ENCODE results near the gene ATP5F1D. TPM values are rescaled to one million over a fixed set of nuclear protein-coding genes. Genes with fewer than 3 reads are reported as not detected.

ATP5F1D gene
- total and polyA plus RNA-seq, 12 donors = 491 to 2,879 (median 562) TPM

DNA sequence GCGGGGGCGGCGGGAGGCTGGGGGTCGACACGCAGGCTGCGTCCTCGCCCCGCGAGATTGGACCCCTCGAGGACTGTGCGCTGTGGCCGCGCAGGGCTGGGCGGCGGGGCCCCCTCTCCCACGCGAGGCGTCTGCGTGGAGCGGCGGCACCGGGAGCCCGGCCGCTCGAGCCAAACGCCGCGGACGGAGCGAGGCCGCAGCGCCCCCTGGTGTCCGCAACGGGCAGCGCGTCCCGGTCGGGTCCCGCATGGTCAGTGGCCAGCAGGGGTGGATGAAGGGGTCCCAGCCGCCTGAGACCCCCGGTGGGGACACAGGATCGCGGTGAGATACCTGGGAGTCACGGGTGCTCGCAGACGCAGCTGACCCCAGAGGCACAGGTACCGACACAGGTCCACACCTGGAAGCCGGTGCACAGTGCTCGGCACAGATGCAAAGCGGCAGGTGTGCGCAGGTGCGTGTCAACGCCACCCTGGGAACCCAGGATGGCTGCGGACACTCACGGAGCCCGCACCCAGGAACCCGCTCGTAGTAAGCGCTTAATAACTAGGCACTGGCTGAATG is 25.4 kb downstream of the ATP5F1D start:
- WGBS, 2 donors = 0 to 2% methylated on average over 47 to 59 of the region's 59 CpGs
- Histone ChIP-seq H3K27ac (peak overlapping the region; percentile 59 to 100 (median 90)), H3K27me3 (no peaks in the 10 kb centered on the region), H3K36me3 (peaks cover 0 to 17% (median 14%) of the 10 kb centered on the region in 9 donors), H3K4me3 (peak overlapping the region in 9 of 10 donors; percentile 43 to 67 (median 59)), H3K9me3 (no peaks in the 10 kb centered on the region), H3K4me1 (peaks cover 52 to 78% (median 71%) of the 10 kb centered on the region in 9 donors)
- TF ChIP-seq, protein P1, sequence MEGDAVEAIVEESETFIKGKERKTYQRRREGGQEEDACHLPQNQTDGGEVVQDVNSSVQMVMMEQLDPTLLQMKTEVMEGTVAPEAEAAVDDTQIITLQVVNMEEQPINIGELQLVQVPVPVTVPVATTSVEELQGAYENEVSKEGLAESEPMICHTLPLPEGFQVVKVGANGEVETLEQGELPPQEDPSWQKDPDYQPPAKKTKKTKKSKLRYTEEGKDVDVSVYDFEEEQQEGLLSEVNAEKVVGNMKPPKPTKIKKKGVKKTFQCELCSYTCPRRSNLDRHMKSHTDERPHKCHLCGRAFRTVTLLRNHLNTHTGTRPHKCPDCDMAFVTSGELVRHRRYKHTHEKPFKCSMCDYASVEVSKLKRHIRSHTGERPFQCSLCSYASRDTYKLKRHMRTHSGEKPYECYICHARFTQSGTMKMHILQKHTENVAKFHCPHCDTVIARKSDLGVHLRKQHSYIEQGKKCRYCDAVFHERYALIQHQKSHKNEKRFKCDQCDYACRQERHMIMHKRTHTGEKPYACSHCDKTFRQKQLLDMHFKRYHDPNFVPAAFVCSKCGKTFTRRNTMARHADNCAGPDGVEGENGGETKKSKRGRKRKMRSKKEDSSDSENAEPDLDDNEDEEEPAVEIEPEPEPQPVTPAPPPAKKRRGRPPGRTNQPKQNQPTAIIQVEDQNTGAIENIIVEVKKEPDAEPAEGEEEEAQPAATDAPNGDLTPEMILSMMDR (IDR thresholded peaks at IDR 0.05) = peak; percentile 91 to 99 (median 98)
- intact Hi-C loops (cut with DNase I) = loop anchor here in 9 of 10 donors (1.0 to 2.0 kb wide), 7 partner anchors 18 to 24 kb away; partner anchors contain the start of gene MIDN (in 3 of the 9)
- peak; percentile 72 to 84 for DNase-seq
- ATAC-seq = peak; percentile 0 to 40 (median 10)

DNA sequence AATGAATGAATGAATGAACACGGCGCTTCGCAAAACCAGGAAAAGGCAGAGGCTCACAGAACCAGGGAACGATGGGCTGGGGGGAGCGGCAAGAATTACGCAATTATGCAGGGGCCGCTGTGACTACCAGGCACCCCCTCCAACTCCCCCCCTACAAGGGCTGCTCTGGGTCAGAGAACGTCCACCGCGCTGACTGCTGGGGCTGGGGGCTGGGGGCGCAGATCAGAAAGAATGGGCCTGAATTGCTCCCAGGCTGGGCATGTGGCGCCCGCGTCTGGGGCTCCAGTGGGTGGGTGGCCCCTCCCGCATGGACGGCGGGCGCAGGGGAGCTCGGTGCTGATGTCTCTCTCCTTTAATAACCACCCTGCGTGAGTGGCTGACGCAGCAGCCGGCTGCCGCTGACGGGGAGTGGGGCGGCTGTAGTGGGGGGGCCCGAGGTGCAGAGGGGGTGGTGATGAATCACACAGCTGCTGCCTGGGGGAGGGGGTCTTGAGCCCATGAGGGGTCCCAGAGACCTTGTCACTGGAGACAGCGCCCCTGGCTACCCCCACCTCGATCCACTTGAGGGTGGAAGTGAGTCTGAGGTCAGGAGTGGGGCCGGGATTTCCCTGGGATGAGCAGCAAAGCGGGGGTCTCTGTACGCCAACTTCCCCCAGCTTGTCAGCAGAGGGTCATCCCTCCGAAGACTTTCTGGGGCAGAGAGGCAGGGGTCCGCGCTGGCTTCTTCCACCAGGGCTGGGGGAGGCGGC is 26.1 kb downstream of the ATP5F1D start:
- WGBS, 2 donors = 27 to 29% methylated on average over 35 of the region's 35 CpGs
- peak overlapping the region in 6 of 10 donors; percentile 66 to 100 (median 97) for H3K27ac ChIP-seq

DNA sequence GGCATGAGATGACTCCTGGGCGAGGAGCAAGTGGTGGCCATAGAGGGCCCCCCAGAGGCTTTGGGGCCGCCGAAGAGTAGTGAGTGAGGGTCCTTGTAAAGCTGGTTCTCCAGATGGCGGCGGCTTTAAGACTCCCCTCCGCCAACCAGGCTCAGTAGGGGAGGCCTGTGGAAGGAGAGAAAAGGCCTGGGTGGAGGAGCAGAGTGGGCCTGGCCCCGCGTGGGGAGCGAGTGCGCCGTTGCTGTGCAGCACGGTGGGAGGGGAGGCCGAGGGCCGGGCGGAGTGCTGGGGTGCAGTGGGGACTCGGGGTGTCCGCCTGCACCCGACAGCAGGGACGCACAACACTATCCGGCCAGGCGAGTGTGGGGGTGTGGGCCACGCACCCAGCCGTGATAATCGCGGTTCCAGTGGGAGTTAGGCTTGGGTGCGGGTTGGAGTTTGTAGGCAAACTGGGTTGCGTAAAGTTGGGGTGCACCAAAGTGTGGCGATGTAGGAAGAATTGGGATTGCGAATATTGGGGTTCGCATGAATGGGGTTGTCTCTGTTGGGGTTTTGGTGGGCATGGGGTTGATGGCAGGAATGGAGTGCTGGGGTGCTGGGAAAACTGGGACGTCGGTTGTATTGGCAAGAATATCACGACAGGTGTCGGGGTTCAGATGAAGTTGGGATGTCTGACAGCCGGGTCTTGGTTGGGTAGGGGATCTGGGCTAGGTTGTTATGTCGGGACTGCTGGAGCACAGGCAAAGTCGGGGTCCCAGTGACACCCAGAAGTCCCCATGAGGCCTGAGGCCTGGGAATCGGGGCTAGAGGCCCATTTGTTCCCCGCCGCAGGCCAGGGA is 26.9 kb downstream of the ATP5F1D start:
- Histone ChIP-seq H3K4me1 (peaks cover 53 to 81% (median 77%) of the 10 kb centered on the region in 9 donors), H3K4me3 (peak overlapping the region in 6 of 10 donors; percentile 69 to 98 (median 82))
- DNase-seq = peak; percentile 28 to 41

More for the DNA sequence above, 26.1 kb downstream of the ATP5F1D start:
- peaks cover 0 to 24% (median 21%) of the 10 kb centered on the region in 9 donors for H3K36me3 ChIP-seq
- H3K27me3 ChIP-seq = no peaks in the 10 kb centered on the region
- H3K4me3 ChIP-seq = peak overlapping the region in 5 of 10 donors; percentile 51 to 67 (median 62)
- intact Hi-C loops (cut with DNase I) = loop anchor here in 9 of 10 donors (1.0 to 2.0 kb wide), 7 partner anchors 19 to 57 kb away; partner anchors contain the start of gene MIDN (in 3 of the 9)
- TF ChIP-seq, protein P1 (IDR thresholded peaks at IDR 0.05) = no peak
- H3K9me3 ChIP-seq = no peaks in the 10 kb centered on the region
- ATAC-seq = no peak
- DNase-seq = peak in 1 of 2 donors; percentile 32
- peaks cover 50 to 78% (median 71%) of the 10 kb centered on the region in 9 donors for H3K4me1 ChIP-seq

More for the DNA sequence above, 26.9 kb downstream of the ATP5F1D start:
- TF ChIP-seq, protein P1 (IDR thresholded peaks at IDR 0.05) = no peak
- H3K36me3 ChIP-seq = peaks cover 0 to 32% (median 29%) of the 10 kb centered on the region in 9 donors
- H3K9me3 ChIP-seq = no peaks in the 10 kb centered on the region
- no peaks in the 10 kb centered on the region for H3K27me3 ChIP-seq
- no peak for ATAC-seq
- peak overlapping the region; percentile 23 to 100 (median 97) for H3K27ac ChIP-seq
- intact Hi-C loops (cut with DNase I) = loop anchor here in 1 of 10 donors (2.0 kb wide), 1 partner anchor 58 kb away; no protein-coding TSS in a partner anchor
- WGBS, 2 donors = 50% methylated on average over 38 to 40 of the region's 40 CpGs
